Cardiac fibroblast (primary cell): ENCODE results near the gene FRMD1.

ENCODE experiments used
- DNase-seq, 2 donors: peaks; one replicate each; pipeline versions ENCODE4 v3.0.0 to v3.0.0-alpha.2; 2010; ENCODE audit warnings: low read depth in 2 of 2
- H3K4me3 ChIP-seq, 2 donors: replicated peaks in 1 of 2; 1 replicate in 1 of 2; 2 replicates in 1 of 2; pipeline ENCODE4 v1.5.1; 2011; ENCODE audit warnings: low read depth in 2 of 2, low read length in 2 of 2, mild to moderate bottlenecking in 2 of 2, moderate library complexity in 1 of 2
- CTCF ChIP-seq: IDR thresholded peaks from one replicate; pipeline ENCODE4 v1.5.1; 2011; ENCODE audit warnings: low read depth, mild to moderate bottlenecking, low read length, inconsistent platforms

FRMD1 gene

GRCh38 chr6:168113226-168113625 lies 34.2 kb upstream of the FRMD1 start:
- no peak overlapping the region for H3K4me3 ChIP-seq
- no peak for TF ChIP-seq CTCF
- no peak for DNase-seq

- no peak overlapping the region for H3K4me3 ChIP-seq
- no peak for DNase-seq
- no peak for TF ChIP-seq CTCF
These were observed 32.9 kb upstream of the FRMD1 start for GRCh38 chr6:168111911-168112310.

- H3K4me3 ChIP-seq = no peak overlapping the region
- TF ChIP-seq CTCF = no peak
- no peak for DNase-seq
These were observed 31.4 kb upstream of the FRMD1 start for GRCh38 chr6:168110437-168110836.

- TF ChIP-seq CTCF = no peak
- no peak for DNase-seq
- H3K4me3 ChIP-seq = no peak overlapping the region
These were observed 30.2 kb upstream of the FRMD1 start for GRCh38 chr6:168109171-168109570.

GRCh38 chr6:168107191-168107983 lies 28.4 kb upstream of the FRMD1 start:
- no peak overlapping the region for H3K4me3 ChIP-seq
- no peak for TF ChIP-seq CTCF
- peak; percentile 7 to 11 for DNase-seq

GRCh38 chr6:168106633-168107005 lies 27.6 kb upstream of the FRMD1 start:
- no peak for DNase-seq
- no peak for TF ChIP-seq CTCF
- H3K4me3 ChIP-seq = no peak overlapping the region
